ENCODE measurements around the gene TUFT1. TPM values are rescaled to one million over a fixed set of nuclear protein-coding genes. Genes with fewer than 3 reads are reported as not detected.
A peak's percentile ranks its signal among the peaks of the same experiment; 100 is the strongest.
"Not testable (repeated sequence)": the region's sequence is repeated elsewhere in the genome, so short reads cannot be mapped to it uniquely, and the experiment has no call there.

TUFT1 gene
- total RNA-seq, 1 donor from 2014 or later: 29.5 TPM

DNA sequence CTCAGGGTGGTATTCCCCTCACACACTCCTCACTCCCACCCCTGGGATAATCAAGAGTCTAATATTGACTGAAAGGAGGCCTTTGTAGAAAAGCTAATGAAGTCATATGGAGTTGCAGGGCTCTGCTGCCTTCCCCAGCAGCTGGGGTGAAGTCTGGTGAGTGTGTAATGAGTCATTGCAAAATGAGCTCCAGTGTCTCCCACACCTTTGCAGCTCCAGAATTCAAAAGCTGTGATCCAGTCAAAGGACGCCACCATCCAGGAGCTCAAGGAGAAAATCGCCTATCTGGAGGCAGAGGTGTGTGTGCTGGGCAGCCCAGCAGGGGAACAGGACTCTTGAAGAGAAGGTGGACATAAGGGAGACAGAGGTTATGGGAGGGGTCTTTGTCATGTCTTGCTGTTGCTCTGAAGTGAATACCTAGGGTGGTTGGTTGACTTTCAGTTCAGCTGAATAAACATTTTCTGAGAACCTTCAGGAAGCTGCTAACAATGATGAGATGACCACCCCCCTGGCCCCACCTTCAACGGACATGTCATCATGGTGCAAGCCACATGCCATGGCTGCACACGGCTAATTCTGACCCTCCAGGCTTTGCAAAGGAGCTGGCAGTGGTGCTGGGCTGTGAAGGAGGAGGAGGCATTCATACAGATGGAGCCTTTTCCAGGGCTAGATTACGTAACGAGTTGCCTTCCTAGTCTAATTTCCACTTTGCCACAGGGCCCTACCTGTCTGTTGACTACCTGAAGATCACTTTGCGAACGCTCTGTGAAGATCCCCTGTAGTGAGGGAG lies 39.5 kb downstream of the TUFT1 start:
- no peak for DNase-seq (ENCODE audit: low spot score)

DNA sequence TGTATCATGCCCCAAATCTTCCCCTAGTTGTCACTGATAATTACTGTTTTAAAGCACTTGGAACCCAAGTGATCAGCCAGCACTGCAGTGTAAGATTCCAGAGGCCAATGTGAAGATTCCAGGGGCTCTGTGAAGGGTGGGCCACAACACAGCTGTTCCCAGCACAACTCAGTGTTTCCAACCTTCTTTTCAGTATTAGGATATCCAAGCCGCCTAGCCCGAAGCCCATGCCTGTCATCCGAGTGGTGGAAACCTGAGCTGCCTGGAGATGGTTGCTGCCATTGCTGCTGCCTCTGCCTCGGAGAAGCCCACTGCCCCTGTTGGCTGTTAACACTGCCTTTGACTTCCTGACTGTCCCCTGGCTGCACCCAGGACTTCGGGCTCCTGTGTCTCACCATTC lies 41.3 kb downstream of the TUFT1 start:
- no peak for DNase-seq (ENCODE audit: low spot score)

GRCh38 chr1:151581921-151582320 lies 41.8 kb downstream of the TUFT1 start:
- no peak for DNase-seq (ENCODE audit: low spot score)

- DNase-seq (ENCODE audit: low spot score): no peak
Observed at GRCh38 chr1:151583796-151584195, 43.7 kb downstream of the TUFT1 start.

GRCh38 chr1:151584278-151584677 lies 44.2 kb downstream of the TUFT1 start:
- no peak for DNase-seq (ENCODE audit: low spot score)

GRCh38 chr1:151584780-151585179 lies 44.7 kb downstream of the TUFT1 start:
- DNase-seq (ENCODE audit: low spot score): no peak

DNA sequence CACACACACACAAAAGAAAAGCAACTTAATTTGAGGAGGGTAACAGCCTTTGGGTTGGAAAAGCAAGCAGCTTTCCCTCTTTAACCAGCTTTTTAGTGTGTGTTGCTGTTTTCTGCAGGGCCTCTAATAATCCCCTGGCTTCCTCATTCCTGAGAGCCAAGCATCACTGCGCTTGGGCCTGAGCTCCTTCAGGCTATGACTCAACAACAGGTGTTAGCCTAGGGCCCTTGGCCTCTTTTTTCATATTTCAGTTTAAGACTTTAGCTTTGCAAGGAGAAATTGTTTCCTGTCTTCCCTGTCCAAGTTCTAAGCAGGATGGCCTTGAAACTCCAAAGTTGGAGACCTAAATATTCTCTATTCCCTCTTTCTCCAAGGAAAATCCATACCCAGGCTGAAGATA lies 45.5 kb downstream of the TUFT1 start:
- no peak for DNase-seq (ENCODE audit: low spot score)

DNA sequence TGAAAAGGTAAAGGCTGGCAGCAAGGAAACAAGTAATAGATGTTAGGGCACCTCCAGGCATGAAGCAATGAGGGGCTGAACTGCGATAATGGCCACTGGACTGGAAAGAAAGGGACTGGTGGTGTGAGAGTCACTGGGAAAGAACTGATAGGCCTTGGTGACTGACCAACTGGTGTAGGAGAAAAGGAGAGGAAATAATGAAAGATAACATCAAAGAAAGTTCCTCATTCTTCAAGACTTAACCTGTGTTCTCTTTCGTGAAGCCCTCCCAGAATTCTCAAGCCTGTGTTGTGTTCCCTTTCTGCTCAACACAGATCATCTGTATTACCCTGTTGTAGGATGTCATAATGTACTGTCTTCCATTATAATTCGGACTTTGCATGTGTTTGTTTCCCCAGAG lies 50.9 kb downstream of the TUFT1 start:
- DNase-seq (ENCODE audit: low spot score): no peak

GRCh38 chr1:151593730-151594129 lies 53.6 kb downstream of the TUFT1 start:
- DNase-seq (ENCODE audit: low spot score): no peak

GRCh38 chr1:151594143-151594625 lies 54.1 kb downstream of the TUFT1 start:
- DNase-seq (ENCODE audit: low spot score): peak; percentile 78

DNA sequence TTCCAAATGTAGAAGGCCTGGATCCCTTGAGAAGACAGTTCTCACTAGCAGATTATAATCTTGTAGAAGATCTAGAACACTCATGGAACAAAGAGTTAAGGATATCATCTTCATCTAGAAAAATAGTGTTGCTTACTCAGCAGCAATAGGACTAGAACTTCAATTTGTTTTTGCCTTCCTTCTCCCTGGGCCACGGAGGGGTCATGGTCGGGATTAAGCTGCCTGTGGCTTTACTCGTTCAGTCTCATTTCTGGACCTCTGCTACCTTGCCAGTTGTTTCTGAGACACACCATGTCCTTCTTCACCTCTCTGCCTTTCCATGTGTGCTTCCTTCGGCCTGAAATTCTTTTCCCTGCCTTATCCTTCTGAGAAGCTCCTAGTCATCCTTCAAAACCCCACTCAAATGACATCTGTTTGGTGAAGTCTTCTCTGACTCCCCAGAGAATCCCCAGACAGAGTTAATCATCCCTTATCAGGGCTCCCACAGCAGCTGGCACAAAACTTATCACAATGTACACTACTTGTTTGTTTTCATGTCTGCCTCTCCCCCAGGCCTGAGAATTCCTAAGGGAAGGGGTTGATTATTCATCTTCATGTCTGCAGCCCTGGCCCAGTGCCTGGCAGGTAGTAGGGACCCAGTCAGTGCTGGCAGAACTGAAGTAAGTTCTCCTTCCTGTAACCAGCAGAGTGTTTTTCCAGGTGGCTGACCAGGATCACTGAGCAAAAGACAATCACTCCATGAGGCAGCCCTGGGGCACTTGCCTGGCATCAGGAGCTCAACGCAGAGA lies 56.3 kb downstream of the TUFT1 start:
- no peak for DNase-seq (ENCODE audit: low spot score)

GRCh38 chr1:151602550-151602949 lies 62.4 kb downstream of the TUFT1 start:
- DNase-seq (ENCODE audit: low spot score): not testable (repeated sequence)

DNA sequence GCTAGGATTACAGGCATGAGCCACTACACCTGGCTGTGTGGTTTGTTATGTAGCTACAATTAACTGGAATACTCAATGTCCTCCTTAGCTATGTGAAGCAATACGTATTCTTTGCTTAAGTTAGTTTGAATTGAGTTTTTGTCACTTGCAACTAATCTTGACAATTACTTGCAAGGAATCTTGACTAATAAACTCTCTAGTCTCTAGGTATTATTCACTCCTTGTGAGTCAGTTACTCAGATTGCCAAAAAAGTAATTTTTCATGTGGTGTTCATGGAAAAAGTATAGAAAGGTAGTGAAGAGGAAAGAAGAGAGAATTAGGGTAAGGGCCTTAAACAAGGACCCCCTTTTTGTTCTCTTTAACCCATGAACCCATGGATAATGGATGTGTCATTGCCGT lies 64.2 kb downstream of the TUFT1 start:
- no peak for DNase-seq (ENCODE audit: low spot score)

DNA sequence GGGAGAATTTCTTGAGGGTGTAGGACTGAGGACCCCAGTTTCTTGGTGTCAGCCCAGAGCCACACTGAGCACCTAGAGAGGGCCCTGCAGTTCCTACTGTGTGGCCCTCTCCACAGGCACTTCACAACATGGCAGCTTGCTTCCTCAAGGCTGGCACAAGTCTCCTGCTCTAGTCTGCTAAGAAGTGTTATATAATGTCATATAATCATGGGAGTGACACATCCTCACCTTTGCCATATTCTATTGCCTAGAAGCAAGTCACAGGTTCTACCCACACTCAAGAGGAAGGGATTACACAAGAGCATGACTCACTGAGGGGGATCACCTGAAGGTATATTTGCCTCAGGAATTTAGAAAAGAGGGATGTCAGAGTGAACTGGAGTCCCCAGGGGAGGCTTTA lies 66.3 kb downstream of the TUFT1 start:
- no peak for DNase-seq (ENCODE audit: low spot score)

GRCh38 chr1:151606857-151607256 lies 66.7 kb downstream of the TUFT1 start:
- DNase-seq (ENCODE audit: low spot score): no peak

DNA sequence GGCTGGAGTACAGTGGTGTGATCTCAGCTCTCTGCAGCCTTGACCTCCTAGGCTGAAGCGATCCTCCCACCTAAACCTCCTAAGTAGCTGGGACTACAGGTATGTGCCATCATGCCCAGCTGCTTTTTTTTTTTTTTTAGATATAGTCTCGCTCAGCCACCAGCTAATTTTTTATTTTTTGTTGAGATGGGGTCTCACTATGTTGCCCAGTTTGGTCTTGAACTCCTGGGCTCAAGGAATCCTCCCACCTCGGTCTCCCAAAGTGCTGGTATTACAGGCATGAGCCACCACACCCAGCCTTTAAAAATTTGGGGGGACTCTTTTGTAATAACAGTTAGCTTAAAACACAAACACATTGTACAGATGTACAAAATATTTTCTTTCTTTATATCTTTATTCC lies 70.0 kb downstream of the TUFT1 start:
- DNase-seq (ENCODE audit: low spot score): no peak

DNA sequence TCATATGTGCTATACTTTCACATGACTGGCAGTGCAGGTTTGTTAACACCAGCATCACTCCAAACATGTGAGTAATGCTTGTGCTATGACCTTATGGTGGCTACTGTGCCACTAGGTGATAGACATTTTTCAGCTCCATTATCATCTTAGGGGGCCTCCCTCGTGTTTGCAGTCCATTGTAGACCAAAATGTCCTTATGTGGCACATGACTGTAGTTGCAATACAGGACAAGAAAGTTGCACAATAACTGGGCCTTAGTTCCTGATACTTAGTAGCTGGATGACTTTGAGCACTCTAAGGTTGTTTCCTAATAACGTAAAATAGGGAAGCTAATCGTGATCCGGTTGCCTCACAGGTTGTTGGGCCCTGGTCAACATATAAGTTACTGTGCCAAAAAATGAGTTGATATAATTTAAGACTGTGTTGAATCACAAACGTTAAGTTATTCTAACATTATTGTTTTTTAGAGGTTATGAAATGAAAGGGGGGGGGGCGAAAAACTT lies 71.2 kb downstream of the TUFT1 start:
- peak; percentile 55 for DNase-seq (ENCODE audit: low spot score)

DNA sequence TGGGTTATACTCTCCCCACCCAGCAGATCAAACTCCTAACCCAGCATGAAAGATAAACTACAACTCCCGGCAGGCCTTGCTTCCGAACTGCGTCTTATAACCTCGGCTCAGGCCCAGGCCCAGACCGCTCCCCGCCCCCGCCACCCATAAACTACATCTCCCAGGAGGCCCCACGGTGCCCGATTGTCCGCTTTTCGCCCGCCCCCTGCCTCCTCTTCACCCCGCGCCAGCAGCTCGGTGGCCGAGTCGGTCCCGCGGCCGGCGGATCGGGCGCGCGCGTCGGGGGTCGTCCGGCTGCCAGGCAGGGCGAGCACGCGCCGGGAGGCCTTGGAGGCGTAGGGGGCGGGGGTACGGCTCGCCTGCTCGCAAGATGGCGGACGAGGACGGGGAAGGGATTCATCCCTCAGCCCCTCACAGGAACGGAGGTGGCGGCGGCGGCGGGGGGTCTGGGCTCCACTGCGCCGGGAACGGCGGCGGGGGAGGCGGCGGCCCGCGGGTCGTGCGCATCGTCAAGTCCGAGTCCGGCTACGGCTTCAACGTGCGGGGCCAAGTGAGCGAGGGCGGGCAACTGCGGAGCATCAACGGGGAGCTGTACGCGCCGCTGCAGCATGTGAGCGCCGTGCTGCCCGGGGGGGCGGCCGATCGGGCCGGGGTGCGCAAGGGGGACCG lies 71.9 kb downstream of the TUFT1 start, which contains the start of gene SNX27:
Gene SNX27 (plus strand): TSS at position 219 of the 669 bp plus-strand sequence. CDS start 152 bp downstream, at position 371.
- DNase-seq (ENCODE audit: low spot score): peak; percentile 94

GRCh38 chr1:151612501-151613281 lies 72.6 kb downstream of the TUFT1 start:
- peak; percentile 62 for DNase-seq (ENCODE audit: low spot score)

- no peak for DNase-seq (ENCODE audit: low spot score)
Observed at GRCh38 chr1:151613282-151613780, 73.2 kb downstream of the TUFT1 start.

Data from ureter (tissue), 1 donor.